Subcutaneous adipose tissue (tissue), 4 donors: Measurements from ENCODE around the gene VPS45. TPM values are rescaled to one million over a fixed set of nuclear protein-coding genes. Genes with fewer than 3 reads are reported as not detected.

Source experiments
- total RNA-seq, 4 donors: library from RNA; depleted of rRNA; stranded (reverse); fragments of >200 nt; gene quantifications; one replicate each; pipeline ENCODE4 v1.1.0, GENCODE V29; 2016
- TF ChIP-seq, protein P1 (sequence below): fragments of 450-650 bp; IDR thresholded peaks from one replicate; pipeline ENCODE4 v1.5.1; 2016; ENCODE audit warnings: low read depth, mild to moderate bottlenecking, control low read depth, antibody characterized with exemption, moderate library complexity

The VPS45 gene
- total RNA-seq, 4 donors from 2014 or later: 28.1 to 54.6 (median 38.4) TPM

DNA sequence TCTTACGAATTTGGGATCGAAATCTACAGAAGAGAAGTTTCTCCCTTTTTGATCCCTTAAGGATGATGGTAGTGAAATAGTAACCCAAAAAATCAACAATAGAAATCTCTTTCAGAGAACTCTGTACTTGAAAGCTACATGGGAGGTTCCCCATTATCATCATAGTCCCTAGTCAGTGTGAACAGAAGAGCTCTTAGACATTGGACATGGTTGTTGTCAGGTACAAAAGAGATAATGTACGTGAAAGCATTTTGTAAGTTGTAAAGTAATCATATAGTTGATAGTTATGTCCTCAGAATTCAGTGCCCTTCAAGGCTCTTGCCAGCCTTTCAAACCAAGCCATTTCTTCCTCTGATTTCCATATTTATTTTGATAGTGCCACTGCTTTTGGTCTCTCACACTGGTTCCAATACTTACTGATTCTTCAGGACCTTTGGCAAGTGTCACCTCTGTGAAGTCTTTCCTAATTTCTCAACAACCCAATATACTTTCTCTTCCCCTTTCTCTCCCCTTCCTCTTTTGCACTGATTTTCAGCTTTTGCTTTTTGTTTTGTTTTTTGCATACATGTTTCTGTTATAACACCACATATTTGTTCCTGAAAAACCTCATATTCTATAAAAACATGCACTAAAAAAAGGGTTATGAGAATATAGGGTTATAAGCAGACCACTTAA, 22.4 kb downstream of the VPS45 start:
- TF ChIP-seq, protein P1, sequence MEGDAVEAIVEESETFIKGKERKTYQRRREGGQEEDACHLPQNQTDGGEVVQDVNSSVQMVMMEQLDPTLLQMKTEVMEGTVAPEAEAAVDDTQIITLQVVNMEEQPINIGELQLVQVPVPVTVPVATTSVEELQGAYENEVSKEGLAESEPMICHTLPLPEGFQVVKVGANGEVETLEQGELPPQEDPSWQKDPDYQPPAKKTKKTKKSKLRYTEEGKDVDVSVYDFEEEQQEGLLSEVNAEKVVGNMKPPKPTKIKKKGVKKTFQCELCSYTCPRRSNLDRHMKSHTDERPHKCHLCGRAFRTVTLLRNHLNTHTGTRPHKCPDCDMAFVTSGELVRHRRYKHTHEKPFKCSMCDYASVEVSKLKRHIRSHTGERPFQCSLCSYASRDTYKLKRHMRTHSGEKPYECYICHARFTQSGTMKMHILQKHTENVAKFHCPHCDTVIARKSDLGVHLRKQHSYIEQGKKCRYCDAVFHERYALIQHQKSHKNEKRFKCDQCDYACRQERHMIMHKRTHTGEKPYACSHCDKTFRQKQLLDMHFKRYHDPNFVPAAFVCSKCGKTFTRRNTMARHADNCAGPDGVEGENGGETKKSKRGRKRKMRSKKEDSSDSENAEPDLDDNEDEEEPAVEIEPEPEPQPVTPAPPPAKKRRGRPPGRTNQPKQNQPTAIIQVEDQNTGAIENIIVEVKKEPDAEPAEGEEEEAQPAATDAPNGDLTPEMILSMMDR: no peak

GRCh38 chr1:150092180-150092791, 24.7 kb downstream of the VPS45 start:
- TF ChIP-seq, protein P1: no peak

DNA sequence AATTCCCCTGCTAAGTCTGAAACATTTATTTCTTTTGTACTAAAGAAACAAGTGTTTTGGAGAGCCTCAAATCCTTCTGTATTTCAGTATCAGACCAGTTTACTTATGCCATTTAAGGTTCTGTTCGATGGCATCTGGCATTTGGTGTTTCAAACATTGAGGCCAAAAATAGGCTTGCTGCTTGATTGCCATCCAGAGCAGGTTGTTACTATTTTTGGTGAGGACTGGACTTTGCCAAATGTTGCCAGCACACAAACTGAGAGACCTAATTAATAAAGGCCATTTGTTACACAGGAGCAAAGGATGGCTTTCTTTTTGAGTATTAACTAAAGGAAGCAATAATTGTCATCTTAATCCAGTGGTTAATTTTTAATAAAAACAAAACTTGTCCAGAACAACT, 26.2 kb downstream of the VPS45 start:
- TF ChIP-seq, protein P1: no peak

DNA sequence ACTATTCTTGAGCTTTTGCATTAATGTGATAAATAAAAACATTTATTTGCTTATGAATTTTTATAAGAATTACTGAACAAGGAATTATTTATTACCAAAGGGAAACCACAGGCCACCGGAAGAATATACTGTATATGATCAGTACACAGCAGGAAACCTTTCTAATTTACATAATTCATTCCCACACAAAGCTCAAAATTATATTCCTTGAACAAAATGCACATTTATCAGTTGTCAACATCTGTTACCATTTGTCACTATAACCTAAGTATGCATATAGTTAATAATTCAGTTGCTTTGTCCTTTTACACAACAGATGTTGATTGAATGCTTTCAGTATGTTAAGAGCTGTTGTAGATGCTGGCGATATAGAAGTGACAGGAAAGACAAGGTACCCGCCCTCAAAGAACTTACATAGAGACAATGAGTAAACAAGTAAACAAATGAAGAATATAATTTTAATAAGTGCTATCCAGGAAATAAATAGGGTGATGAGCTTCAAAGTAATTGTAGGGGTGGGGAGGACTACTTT, 27.2 kb downstream of the VPS45 start:
- TF ChIP-seq, protein P1: no peak

DNA sequence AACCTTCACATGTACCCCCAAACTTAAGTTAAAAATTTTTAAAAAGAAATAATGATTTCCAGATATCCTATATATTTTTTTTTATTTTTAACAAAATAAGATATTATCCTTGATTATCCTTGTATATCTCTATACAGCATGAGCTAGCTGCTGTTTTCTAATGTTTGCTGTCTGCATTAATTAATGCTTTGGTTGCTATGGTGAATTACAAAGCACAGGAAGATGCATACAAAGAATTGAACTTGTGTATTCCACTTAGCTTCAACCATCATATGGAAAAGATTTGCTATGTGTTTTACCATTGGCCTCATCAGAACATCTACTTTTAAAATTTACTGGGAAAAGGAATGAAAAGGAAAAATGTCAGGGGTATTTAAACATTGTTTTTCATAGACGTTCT, 35.4 kb downstream of the VPS45 start:
- TF ChIP-seq, protein P1: no peak

DNA sequence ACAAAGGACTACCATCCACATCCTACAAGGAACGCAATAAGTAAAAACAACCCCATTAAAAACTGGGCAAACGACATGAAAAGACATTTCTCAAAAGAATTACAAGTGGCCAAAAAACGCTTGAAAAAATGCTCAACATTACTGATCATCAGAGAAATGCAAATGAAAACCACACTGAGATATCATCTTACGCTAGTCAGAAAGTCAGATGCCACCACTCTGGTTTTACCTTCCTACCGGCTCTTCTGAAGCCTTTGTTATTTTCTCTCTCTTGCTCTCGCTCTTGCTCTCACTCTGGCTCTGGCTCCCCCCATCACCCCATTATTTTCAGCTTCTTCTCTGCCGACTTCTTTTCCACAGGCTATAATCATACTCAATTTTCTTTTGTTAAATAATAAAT, 38.8 kb downstream of the VPS45 start:
- TF ChIP-seq, protein P1: no peak

DNA sequence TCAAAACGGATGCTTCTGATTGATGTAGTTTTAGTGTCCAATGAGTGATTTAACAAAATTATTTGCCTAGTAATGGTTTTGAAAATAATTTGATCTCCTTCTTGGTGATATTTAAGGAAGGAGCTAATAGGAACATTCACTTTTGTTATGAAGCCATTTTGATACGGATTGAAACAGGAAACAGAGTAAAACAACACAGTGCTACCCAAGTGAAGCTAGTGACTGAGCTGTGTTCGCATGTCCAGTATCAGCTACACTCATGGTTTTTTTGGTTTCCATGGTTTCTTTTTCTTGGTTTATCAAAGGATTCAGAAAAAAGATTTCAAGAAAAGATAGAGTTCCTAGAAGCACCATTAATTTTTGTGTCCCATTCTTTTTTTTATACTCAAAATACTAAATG, 42.0 kb downstream of the VPS45 start:
- TF ChIP-seq, protein P1: no peak
